ENCODE data around the gene WNK4.
A peak's percentile ranks its signal among the peaks of the same experiment; 100 is the strongest.

The WNK4 gene

DNA sequence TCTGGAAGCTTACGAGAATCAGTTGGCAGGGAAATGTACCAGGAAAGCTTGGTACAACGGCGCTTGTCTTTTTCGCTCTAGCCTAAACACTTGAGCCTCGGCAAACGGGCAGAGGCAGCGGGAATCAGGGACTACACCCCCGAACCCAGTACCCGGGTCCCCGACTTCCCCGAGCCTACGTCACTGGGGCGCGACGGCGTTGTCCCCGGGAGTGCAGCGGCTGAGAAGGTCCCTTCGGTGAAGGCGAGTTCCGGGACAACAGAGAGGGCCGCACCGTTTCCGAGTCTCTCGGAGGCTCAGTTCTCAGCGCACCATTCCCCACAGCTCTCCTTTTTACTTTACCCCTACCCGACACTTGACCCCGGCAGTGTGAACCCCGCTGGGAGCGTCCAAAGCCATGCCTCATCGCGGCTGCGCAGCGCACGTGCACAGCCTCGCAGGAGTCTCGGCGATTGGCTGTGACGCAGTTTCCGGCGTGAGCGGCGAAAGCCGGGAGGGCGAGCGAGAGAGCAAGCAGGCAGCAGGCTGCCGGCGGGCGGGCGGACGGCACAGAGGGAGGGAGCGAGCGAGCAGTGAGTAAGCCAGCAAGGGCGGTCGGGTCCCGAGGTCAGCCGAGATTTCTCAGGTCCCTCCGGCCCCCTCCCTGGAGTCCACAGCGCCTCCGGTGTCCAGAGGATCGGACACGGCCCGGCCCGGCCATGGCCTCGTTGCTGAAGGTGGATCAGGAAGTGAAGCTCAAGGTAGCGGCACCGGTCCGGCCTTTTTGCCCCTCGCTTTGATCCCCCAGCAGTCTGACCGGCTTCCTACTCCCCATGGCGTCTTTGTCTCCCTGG is 52.7 kb downstream of the WNK4 start, which contains the start of gene PSME3:
Gene PSME3 (plus strand): TSS at position 464 of the 833 bp plus-strand sequence. CDS start 235 bp downstream, at position 699.
- Histone ChIP-seq H3K4me3 (ENCODE audit: low read depth, low read length) (peak within 1 kb of the TSS; percentile 91), H3K27me3 (ENCODE audit: insufficient read depth, low read depth, severe bottlenecking) (peaks cover 9% of the 10 kb centered on the region), H3K36me3 (peaks cover 44% of the 10 kb centered on the region), H3K9me3 (ENCODE audit: severe bottlenecking) (no peaks in the 10 kb centered on the region), H3K27ac (peak within 1 kb of the TSS; percentile 89)
- TF ChIP-seq, protein P1, sequence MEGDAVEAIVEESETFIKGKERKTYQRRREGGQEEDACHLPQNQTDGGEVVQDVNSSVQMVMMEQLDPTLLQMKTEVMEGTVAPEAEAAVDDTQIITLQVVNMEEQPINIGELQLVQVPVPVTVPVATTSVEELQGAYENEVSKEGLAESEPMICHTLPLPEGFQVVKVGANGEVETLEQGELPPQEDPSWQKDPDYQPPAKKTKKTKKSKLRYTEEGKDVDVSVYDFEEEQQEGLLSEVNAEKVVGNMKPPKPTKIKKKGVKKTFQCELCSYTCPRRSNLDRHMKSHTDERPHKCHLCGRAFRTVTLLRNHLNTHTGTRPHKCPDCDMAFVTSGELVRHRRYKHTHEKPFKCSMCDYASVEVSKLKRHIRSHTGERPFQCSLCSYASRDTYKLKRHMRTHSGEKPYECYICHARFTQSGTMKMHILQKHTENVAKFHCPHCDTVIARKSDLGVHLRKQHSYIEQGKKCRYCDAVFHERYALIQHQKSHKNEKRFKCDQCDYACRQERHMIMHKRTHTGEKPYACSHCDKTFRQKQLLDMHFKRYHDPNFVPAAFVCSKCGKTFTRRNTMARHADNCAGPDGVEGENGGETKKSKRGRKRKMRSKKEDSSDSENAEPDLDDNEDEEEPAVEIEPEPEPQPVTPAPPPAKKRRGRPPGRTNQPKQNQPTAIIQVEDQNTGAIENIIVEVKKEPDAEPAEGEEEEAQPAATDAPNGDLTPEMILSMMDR (IDR thresholded peaks at IDR 0.05; ENCODE audit: low read depth, low read length): no peak
- peak; percentile 96 for DNase-seq

DNA sequence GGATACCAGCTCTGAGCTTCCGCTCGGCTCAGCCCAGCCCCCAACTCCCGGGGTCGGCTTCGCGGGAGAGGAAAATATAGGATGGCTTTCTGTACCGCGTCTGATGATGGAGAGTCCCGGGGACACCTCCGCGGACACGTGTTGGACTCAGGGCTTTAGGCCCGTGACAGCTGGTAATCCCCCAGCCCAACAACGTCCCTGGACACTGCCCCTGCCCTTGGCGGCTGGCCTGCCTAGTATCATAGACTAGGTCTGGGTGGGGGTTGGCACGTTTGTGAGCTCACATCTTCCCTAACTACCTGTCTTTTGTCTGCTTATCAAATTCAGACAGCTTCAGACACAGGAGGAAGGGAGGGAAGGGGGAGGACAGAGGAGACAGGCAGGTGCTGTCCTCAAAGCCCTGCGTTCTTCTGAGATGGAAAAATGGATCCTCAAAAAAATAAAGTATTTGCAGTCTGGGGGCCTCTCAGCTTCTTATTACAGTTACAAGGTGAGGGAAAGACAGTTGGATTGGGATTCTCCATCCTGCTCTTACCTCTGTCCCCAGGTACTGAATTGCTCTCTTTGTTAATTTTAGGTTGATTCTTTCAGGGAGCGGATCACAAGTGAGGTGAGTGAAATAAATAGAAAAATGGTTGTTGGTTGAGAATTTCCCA is 53.5 kb downstream of the WNK4 start:
- Histone ChIP-seq H3K36me3 (peaks cover 51% of the 10 kb centered on the region), H3K9me3 (ENCODE audit: severe bottlenecking) (no peaks in the 10 kb centered on the region), H3K4me3 (ENCODE audit: low read depth, low read length) (peak overlapping the region; percentile 91), H3K27ac (peak overlapping the region; percentile 89), H3K27me3 (ENCODE audit: insufficient read depth, low read depth, severe bottlenecking) (peaks cover 3% of the 10 kb centered on the region)
- peak; percentile 59 for DNase-seq
- TF ChIP-seq, protein P1 (IDR thresholded peaks at IDR 0.05; ENCODE audit: low read depth, low read length): no peak

DNA sequence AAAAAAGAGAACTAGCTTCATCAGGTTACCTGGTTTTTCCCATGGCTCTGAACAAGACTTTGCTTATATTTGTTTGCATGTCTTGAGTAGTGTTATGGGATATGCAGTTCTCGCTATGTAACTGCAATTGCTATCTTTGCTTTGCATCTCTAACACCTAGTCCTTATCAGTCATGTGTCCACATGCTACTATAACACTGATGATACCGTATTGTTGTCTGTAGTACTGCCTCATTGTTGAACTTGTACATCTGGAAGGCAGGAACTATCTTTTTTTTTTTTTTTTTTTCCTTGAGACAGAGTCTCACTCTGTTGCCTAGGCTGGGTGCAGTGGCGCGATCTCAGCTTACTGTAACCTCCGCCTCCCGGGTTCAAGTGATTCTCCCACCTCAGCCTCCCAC is 55.3 kb downstream of the WNK4 start:
- Histone ChIP-seq H3K27ac (no peak overlapping the region), H3K36me3 (peaks cover 70% of the 10 kb centered on the region), H3K27me3 (ENCODE audit: insufficient read depth, low read depth, severe bottlenecking) (no peaks in the 10 kb centered on the region), H3K9me3 (ENCODE audit: severe bottlenecking) (no peaks in the 10 kb centered on the region), H3K4me3 (ENCODE audit: low read depth, low read length) (no peak overlapping the region)
- TF ChIP-seq, protein P1 (IDR thresholded peaks at IDR 0.05; ENCODE audit: low read depth, low read length): no peak
- no peak for DNase-seq

DNA sequence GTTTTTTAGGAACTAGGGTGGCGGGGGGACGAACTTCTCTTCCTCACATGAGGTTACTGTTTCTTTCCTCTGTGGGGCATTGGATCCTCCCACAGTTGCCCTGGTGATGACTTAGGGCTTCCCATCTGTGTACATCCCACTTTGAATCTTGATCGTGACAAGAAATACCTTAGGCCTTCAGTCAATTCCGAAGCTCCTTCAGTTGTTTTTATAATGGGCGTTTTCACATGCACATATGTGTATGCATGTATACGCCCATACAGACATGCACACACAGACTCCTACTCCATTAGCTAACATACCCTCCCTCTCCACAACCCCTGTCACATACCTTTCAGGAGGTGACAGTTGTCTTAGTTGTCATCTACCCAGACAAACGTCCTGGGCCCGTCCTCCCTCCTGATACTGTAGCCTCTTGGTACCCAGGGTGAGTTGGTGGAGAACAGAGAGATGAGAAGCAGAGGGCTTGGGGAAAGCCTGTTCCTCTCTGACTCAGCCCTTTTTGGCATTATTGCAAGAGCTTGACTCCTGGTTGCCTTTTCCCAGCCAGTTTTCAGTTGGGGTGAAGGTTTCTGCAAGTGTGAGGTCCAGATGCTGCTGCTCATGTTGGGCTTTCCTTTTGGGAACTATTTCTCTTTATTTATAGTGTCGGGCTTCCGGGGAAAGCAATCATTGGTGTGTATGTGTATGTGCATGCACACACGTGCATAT is 61.7 kb downstream of the WNK4 start:
- Histone ChIP-seq H3K9me3 (ENCODE audit: severe bottlenecking) (no peaks in the 10 kb centered on the region), H3K27me3 (ENCODE audit: insufficient read depth, low read depth, severe bottlenecking) (no peaks in the 10 kb centered on the region), H3K27ac (no peak overlapping the region), H3K4me3 (ENCODE audit: low read depth, low read length) (no peak overlapping the region), H3K36me3 (peaks cover 83% of the 10 kb centered on the region)
- TF ChIP-seq, protein P1 (IDR thresholded peaks at IDR 0.05; ENCODE audit: low read depth, low read length): no peak
- no peak for DNase-seq

DNA sequence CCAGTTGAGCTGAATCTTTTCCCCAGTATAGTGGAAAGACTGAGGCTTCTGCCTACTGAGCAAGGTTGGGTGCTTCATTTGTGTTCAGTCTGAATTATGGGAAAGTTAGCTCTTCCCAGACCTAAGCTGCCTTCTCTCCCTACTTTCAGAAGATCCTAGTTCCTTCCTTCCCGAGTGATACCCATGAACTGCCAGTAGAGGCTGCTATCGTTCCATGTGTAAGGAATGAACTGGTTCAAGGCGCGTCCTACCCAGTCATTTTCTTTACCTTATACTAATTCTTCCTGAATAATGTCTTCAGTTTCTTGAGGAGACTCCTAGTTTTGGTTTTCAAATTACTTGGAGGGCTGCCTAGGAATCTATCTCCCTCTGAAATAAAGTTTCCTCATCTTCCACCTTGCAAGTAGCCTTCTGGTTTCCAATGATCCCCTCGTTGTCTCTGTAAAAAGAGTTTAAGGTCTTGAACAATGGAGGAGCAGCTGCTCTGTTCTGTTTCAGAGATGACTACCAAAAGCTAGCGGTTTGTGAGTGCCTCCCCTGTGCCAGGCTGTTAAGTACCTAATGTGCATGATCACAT is 63.0 kb downstream of the WNK4 start:
- Histone ChIP-seq H3K27me3 (ENCODE audit: insufficient read depth, low read depth, severe bottlenecking) (no peaks in the 10 kb centered on the region), H3K27ac (no peak overlapping the region), H3K36me3 (peaks cover 70% of the 10 kb centered on the region), H3K4me3 (ENCODE audit: low read depth, low read length) (no peak overlapping the region), H3K9me3 (ENCODE audit: severe bottlenecking) (no peaks in the 10 kb centered on the region)
- DNase-seq: peak; percentile 63
- TF ChIP-seq, protein P1 (IDR thresholded peaks at IDR 0.05; ENCODE audit: low read depth, low read length): peak; percentile 99
